Measurements from ENCODE around the gene LCA5L.

The LCA5L gene

DNA sequence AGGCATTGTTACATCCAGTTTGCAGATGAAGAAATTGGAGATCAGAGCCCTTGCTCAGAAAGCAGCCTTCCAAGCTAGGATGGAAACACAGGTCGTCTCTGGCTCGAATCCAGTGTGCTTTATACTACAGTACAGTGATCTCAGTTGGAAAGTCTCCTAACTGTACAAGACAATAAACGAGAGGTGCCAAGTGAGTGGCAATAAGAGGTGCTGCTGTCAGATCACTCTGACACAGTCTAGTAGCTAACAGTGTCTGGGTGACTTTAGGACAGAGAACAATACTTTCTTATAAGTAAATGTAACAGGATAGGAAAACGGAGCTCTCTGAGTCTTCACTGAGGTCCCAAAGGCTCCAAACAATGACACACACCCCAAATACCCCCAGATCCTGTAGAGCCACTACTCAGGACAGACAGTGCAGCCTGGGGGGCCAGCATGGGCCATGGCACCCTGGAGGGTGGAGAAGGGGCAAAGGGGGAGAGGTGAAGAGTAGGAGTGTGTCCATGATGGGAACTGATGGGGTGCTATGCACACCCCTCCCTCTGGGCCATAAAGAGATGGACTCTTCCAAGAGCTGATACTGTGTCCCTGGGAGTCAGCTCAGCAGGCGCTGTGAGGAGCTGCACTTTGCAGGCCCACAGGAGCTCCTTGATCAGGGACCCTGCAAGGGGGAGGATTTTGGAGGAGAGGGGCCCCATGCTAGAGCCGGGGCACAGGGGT, 9.5 kb upstream of the LCA5L start:
- Histone ChIP-seq H3K9me3 (no peaks in the 10 kb centered on the region), H3K4me1 (no peaks in the 10 kb centered on the region), H3K4me3 (ENCODE audit: low read depth, low read length) (no peak overlapping the region), H3K36me3 (no peaks in the 10 kb centered on the region), H3K27me3 (peaks cover 6% of the 10 kb centered on the region; the same call in 1 of the 2 replicates)
- TF ChIP-seq, protein P1, sequence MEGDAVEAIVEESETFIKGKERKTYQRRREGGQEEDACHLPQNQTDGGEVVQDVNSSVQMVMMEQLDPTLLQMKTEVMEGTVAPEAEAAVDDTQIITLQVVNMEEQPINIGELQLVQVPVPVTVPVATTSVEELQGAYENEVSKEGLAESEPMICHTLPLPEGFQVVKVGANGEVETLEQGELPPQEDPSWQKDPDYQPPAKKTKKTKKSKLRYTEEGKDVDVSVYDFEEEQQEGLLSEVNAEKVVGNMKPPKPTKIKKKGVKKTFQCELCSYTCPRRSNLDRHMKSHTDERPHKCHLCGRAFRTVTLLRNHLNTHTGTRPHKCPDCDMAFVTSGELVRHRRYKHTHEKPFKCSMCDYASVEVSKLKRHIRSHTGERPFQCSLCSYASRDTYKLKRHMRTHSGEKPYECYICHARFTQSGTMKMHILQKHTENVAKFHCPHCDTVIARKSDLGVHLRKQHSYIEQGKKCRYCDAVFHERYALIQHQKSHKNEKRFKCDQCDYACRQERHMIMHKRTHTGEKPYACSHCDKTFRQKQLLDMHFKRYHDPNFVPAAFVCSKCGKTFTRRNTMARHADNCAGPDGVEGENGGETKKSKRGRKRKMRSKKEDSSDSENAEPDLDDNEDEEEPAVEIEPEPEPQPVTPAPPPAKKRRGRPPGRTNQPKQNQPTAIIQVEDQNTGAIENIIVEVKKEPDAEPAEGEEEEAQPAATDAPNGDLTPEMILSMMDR (IDR thresholded peaks at IDR 0.05; ENCODE audit: low read depth, low read length), result no peak
- DNase-seq, result no peak

DNA sequence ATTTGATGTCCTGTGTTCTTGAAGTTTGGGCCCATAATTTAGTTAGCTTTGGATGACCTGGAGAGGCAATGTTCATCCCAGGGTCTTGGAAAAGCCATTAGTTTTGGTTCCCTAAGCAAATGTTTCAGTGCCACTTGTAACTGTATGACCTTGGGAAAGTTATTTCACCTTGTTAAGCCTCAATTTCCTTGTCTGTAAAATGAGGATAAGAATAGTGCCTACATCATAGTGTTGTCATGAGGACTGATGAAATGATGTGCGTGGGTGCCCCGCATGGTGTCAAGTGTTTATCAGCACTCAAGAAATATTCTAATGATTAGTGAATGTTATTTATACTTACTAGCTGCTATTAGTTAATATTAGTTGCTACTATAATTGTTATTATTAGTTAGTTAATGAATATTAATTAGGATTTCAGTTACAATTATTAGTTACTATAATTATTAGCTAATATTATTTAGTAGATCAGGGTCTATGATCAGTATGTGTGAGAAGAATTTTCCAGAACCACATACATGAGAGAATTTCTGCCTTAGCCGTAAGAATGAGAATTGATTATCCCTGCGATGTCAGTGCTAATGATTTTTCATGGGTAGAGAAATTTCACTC, 8.1 kb upstream of the LCA5L start:
- TF ChIP-seq, protein P1 (IDR thresholded peaks at IDR 0.05; ENCODE audit: low read depth, low read length), result no peak
- no peak overlapping the region for H3K4me3 ChIP-seq (ENCODE audit: low read depth, low read length)
- H3K36me3 ChIP-seq, result no peaks in the 10 kb centered on the region
- peaks cover 10% of the 10 kb centered on the region; the same call in 1 of the 2 replicates for H3K27me3 ChIP-seq
- no peaks in the 10 kb centered on the region for H3K4me1 ChIP-seq
- no peaks in the 10 kb centered on the region for H3K9me3 ChIP-seq
- no peak for DNase-seq

DNA sequence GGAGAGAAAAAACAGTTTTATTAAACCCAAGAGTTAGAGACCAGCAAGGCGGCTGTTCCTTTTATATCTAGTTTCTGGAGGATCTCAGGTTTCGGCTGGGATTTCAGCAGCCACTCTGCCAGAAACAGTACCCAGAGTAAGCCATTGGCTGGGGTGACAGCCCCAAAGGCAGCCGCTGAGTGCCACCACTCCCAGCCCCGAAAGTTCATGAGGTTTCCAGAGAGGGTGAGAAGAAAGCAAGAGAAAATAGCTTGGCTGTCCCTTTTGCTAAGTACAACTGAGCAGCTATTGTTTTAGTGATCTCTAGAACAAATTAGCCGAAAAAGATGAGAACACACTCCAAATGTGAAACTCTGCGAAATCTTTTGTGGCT, 7.4 kb upstream of the LCA5L start:
- Histone ChIP-seq H3K4me1 (no peaks in the 10 kb centered on the region), H3K4me3 (ENCODE audit: low read depth, low read length) (no peak overlapping the region), H3K27me3 (peaks cover 10% of the 10 kb centered on the region; the same call in 1 of the 2 replicates), H3K36me3 (no peaks in the 10 kb centered on the region), H3K9me3 (no peaks in the 10 kb centered on the region; the same call in 1 of the 2 replicates)
- TF ChIP-seq, protein P1 (IDR thresholded peaks at IDR 0.05; ENCODE audit: low read depth, low read length), result no peak
- no peak for DNase-seq

DNA sequence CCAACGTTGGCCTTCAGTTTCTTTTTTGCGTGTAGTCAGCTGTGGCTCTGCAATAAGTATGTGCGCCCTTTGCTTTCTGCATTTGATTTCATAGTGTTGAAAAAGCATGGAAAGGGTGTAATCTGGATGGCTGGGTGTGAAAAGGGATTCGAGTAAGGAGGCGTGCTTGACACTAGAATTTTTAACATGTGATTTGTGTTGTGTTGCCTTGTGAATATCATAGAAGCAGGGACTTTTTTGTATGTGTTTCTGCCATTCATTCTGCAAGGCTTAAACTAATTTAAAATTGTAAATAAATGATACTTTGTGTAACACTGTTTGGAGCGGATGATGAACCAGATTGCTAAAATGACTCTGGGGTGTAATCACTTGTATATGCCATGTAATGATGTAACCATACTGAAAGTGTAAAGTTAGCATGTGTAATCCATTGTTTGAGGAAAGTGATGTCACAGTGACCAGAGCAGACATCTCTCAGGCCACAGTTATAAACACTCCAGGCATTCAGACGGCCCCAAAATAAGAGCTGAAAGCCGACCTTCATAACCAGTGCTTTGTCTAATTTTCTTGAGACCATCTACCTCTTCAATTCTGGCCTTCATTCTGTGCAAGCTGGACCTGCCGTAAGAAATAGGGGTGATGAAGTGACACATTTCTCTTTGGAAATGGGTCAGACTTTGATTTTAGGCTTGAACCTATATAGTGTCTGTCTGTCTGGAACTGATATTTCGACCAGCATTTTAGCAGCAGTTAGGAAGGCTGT, 6.8 kb upstream of the LCA5L start:
- no peaks in the 10 kb centered on the region for H3K4me1 ChIP-seq
- H3K36me3 ChIP-seq, result no peaks in the 10 kb centered on the region
- no peak overlapping the region for H3K4me3 ChIP-seq (ENCODE audit: low read depth, low read length)
- no peaks in the 10 kb centered on the region; the same call in 1 of the 2 replicates for H3K9me3 ChIP-seq
- H3K27me3 ChIP-seq, result peaks cover 10% of the 10 kb centered on the region; the same call in 1 of the 2 replicates
- DNase-seq, result no peak
- TF ChIP-seq, protein P1 (IDR thresholded peaks at IDR 0.05; ENCODE audit: low read depth, low read length), result no peak

DNA sequence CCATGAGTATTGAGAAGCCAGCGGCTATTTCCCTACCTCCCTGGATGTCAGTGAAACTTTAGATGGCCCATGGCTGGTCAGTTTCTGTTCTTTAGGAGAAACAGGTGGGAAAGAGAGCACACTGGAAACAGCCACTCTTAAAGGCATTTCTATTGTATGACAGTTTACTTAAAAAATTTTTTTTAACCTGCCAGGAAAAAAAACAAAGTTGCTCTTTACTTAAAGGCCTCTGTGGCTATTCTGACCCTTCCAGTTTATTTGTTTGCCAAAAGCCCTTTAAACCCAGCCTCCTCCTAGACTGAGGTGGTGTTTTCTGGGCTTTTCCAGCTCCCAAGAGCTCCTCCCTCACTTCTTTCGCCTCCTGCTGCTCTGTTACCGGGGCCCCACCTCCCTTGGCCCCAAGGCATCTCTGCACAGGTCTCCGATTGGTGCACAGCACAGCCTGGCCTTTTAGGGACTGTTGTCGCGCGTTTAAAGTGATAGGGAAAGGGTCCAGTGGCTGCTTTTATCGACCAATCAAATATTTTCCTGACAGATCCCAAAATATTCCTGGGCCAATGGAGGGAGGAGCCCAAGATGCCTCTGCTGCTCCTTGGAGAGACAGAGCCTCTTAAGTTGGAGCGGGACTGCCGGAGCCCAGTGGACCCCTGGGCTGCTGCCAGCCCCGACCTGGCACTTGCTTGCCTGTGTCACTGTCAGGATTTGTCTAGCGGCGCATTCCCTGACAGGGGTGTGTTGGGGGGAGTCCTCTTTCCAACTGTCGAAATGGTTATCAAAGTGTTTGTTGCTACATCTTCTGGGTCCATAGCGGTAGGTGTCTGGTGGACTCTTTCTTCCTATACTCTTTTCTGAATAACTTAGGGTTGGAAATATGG, 6.0 kb upstream of the LCA5L start, which contains the start of gene SH3BGR:
Gene SH3BGR, plus strand, starts transcription at position 639 of the 875 bp plus-strand sequence. Its CDS starts 127 bp downstream, at position 766.
- DNase-seq, result peak; percentile 35
- H3K27me3 ChIP-seq, result peaks cover 10% of the 10 kb centered on the region; the same call in 1 of the 2 replicates
- no peaks in the 10 kb centered on the region for H3K36me3 ChIP-seq
- H3K4me3 ChIP-seq (ENCODE audit: low read depth, low read length), result peak within 1 kb of the TSS; percentile 33
- no peaks in the 10 kb centered on the region for H3K4me1 ChIP-seq
- H3K9me3 ChIP-seq, result no peaks in the 10 kb centered on the region; the same call in 1 of the 2 replicates
- TF ChIP-seq, protein P1 (IDR thresholded peaks at IDR 0.05; ENCODE audit: low read depth, low read length), result no peak
